ENCODE measurements around the gene USP20. TPM values are rescaled to one million over a fixed set of nuclear protein-coding genes. Genes with fewer than 3 reads are reported as not detected.

Gene USP20
- total and polyA plus RNA-seq, 2 donors from 2014 or later, result 22.8 to 28.8 TPM

- Histone ChIP-seq H3K36me3 (ENCODE audit: control insufficient read depth in 2 of 3, insufficient read depth in 3 of 3, low read length in 3 of 3) (peaks cover 3 to 16% (median 9%) of the 10 kb centered on the region in 3 donors), H3K9me3 (ENCODE audit: control insufficient read depth in 2 of 3, insufficient read depth in 1 of 3, low read length in 3 of 3) (no peaks in the 10 kb centered on the region), H3K27ac (ENCODE audit: low read depth in 2 of 2, low read length in 2 of 2) (no peak overlapping the region), H3K27me3 (ENCODE audit: control insufficient read depth, insufficient read depth, low read length) (no peaks in the 10 kb centered on the region), H3K4me1 (ENCODE audit: control insufficient read depth in 2 of 3, insufficient read depth in 2 of 3, low read depth in 1 of 3, low read length in 3 of 3) (no peaks in the 10 kb centered on the region), H3K9ac (ENCODE audit: low read length in 3 of 3) (no peak overlapping the region), H3K4me3 (ENCODE audit: low read length in 3 of 3) (no peak overlapping the region)
- TF ChIP-seq CTCF (IDR thresholded peaks at IDR 0.05; ENCODE audit: borderline replicate concordance, extremely low read depth, insufficient read depth), result no peak
- FAIRE-seq, result no peak
- no peak for DNase-seq
- intact Hi-C loops (cut with DNase I), result no loop called here
Observed at GRCh38 chr9:129809346-129809745, 25.9 kb upstream of the USP20 start.

GRCh38 chr9:129810116-129810515, 25.1 kb upstream of the USP20 start:
- Histone ChIP-seq H3K27me3 (ENCODE audit: control insufficient read depth, insufficient read depth, low read length) (no peaks in the 10 kb centered on the region), H3K4me1 (ENCODE audit: control insufficient read depth in 2 of 3, insufficient read depth in 2 of 3, low read depth in 1 of 3, low read length in 3 of 3) (no peaks in the 10 kb centered on the region), H3K4me3 (ENCODE audit: low read length in 3 of 3) (no peak overlapping the region), H3K36me3 (ENCODE audit: control insufficient read depth in 2 of 3, insufficient read depth in 3 of 3, low read length in 3 of 3) (peaks cover 3 to 16% (median 12%) of the 10 kb centered on the region in 3 donors), H3K27ac (ENCODE audit: low read depth in 2 of 2, low read length in 2 of 2) (no peak overlapping the region), H3K9ac (ENCODE audit: low read length in 3 of 3) (no peak overlapping the region), H3K9me3 (ENCODE audit: control insufficient read depth in 2 of 3, insufficient read depth in 1 of 3, low read length in 3 of 3) (no peaks in the 10 kb centered on the region)
- FAIRE-seq (no peak), DNase-seq (no peak)
- TF ChIP-seq CTCF (IDR thresholded peaks at IDR 0.05; ENCODE audit: borderline replicate concordance, extremely low read depth, insufficient read depth), result no peak
- intact Hi-C loops (cut with DNase I), result no loop called here

DNA sequence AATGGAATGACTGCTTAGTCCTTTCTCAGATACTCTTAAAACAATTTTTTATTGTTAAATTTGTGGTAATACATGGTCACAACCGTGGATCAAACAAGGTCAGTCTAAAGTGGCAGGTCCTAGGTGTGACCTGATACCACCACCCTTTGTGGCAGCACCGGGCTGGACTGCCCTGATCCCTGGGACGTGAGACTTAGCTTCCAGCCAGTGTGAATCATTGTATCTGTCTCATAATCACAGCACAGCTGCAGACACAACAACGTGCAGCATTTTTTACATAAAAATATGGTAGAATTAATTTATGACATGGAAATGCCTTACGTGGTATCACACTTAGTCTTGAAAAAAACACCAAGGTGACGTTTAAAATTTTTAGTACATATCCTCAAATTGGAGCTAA, 24.5 kb upstream of the USP20 start:
- no peaks in the 10 kb centered on the region for H3K9me3 ChIP-seq (ENCODE audit: control insufficient read depth in 2 of 3, insufficient read depth in 1 of 3, low read length in 3 of 3)
- intact Hi-C loops (cut with DNase I), result no loop called here
- peaks cover 3 to 16% (median 15%) of the 10 kb centered on the region in 3 donors for H3K36me3 ChIP-seq (ENCODE audit: control insufficient read depth in 2 of 3, insufficient read depth in 3 of 3, low read length in 3 of 3)
- no peak for FAIRE-seq
- no peak overlapping the region for H3K27ac ChIP-seq (ENCODE audit: low read depth in 2 of 2, low read length in 2 of 2)
- TF ChIP-seq CTCF (IDR thresholded peaks at IDR 0.05; ENCODE audit: borderline replicate concordance, extremely low read depth, insufficient read depth), result no peak
- H3K4me1 ChIP-seq (ENCODE audit: control insufficient read depth in 2 of 3, insufficient read depth in 2 of 3, low read depth in 1 of 3, low read length in 3 of 3), result no peaks in the 10 kb centered on the region
- H3K4me3 ChIP-seq (ENCODE audit: low read length in 3 of 3), result no peak overlapping the region
- no peaks in the 10 kb centered on the region for H3K27me3 ChIP-seq (ENCODE audit: control insufficient read depth, insufficient read depth, low read length)
- DNase-seq, result no peak
- no peak overlapping the region for H3K9ac ChIP-seq (ENCODE audit: low read length in 3 of 3)

DNA sequence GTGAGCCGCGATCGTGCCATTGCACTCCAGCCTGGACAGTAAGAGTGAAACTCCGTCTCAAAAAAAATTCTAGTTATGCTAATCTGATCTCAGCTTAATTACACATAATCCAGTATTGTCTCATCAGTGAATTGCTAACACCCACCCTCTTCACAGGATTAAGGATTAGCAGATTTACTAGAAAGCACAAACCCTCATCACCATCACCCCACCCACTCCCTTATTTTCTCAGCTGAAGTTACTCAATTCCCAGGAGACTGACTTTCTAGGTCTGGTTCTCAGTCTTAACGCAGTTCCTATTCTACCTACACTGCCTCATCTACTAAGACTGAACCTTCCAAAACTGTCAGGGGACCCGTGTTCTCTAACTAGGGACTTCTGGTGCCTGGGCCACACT, 23.3 kb upstream of the USP20 start:
- FAIRE-seq, result no peak
- no peak overlapping the region for H3K4me3 ChIP-seq (ENCODE audit: low read length in 3 of 3)
- H3K9ac ChIP-seq (ENCODE audit: low read length in 3 of 3), result no peak overlapping the region
- H3K27me3 ChIP-seq (ENCODE audit: control insufficient read depth, insufficient read depth, low read length), result no peaks in the 10 kb centered on the region
- TF ChIP-seq CTCF (IDR thresholded peaks at IDR 0.05; ENCODE audit: borderline replicate concordance, extremely low read depth, insufficient read depth), result no peak
- no peaks in the 10 kb centered on the region for H3K9me3 ChIP-seq (ENCODE audit: control insufficient read depth in 2 of 3, insufficient read depth in 1 of 3, low read length in 3 of 3)
- H3K36me3 ChIP-seq (ENCODE audit: control insufficient read depth in 2 of 3, insufficient read depth in 3 of 3, low read length in 3 of 3), result peaks cover 3 to 25% (median 18%) of the 10 kb centered on the region in 3 donors
- intact Hi-C loops (cut with DNase I), result no loop called here
- H3K4me1 ChIP-seq (ENCODE audit: control insufficient read depth in 2 of 3, insufficient read depth in 2 of 3, low read depth in 1 of 3, low read length in 3 of 3), result no peaks in the 10 kb centered on the region
- DNase-seq, result no peak
- no peak overlapping the region for H3K27ac ChIP-seq (ENCODE audit: low read depth in 2 of 2, low read length in 2 of 2)

Measured in kidney (tissue), 14 donors.